Astrocyte (in vitro differentiated cells and primary cell): ENCODE measurements around the gene MOV10.

ENCODE experiments used
- CTCF ChIP-seq: IDR thresholded peaks from 2 replicates; pipeline ENCODE4 v1.5.1; 2011; ENCODE audit warnings: low read depth, mild to moderate bottlenecking, inconsistent platforms, low read length, moderate library complexity; ENCODE audit not compliant: insufficient read depth
- EZH2 ChIP-seq: IDR thresholded peaks from 2 replicates; pipeline ENCODE4 v1.6.1; 2012; ENCODE audit warnings: mild to moderate bottlenecking, low read length, inconsistent platforms; ENCODE audit not compliant: insufficient read depth

GRCh38 chr1:112703706-112704105 lies 29.2 kb downstream of the MOV10 start:
- no peak for TF ChIP-seq CTCF
- TF ChIP-seq EZH2: no peak
